Measurements from ENCODE around the gene NCAPG2. TPM values are rescaled to one million over a fixed set of nuclear protein-coding genes. Genes with fewer than 3 reads are reported as not detected.

NCAPG2 gene
- 58.9 TPM for polyA plus RNA-seq (2013, experiment 1 of 4)
- 57.4 TPM for polyA plus RNA-seq (2013, experiment 2 of 4)
- 49.8 TPM for polyA plus RNA-seq (2013, experiment 3 of 4)
- polyA plus RNA-seq (2013, experiment 4 of 4): 44.7 TPM

- peaks cover 13% of the 10 kb centered on the region for H3K36me3 ChIP-seq (ENCODE audit: control insufficient read depth, insufficient read depth, low read length)
- H3K27ac ChIP-seq (ENCODE audit: insufficient read depth, low read depth, low read length, poor library complexity, severe bottlenecking): peak within 1 kb of the TSS; percentile 30
- 0 to 1% methylated on average over 78 of the region's 78 CpGs for WGBS, 2 experiments
- H3K4me1 ChIP-seq (ENCODE audit: control insufficient read depth, insufficient read depth, low read length): peaks cover 15% of the 10 kb centered on the region
- H3K9me3 ChIP-seq (ENCODE audit: control insufficient read depth, low read length): no peaks in the 10 kb centered on the region
- no peaks in the 10 kb centered on the region for H3K27me3 ChIP-seq (ENCODE audit: control insufficient read depth, insufficient read depth, low read length, poor library complexity, severe bottlenecking)
- peak within 1 kb of the TSS; percentile 96 for H3K4me3 ChIP-seq (ENCODE audit: insufficient read depth, low read depth, low read length)
These were observed at the start of gene NCAPG2 for GRCh38 chr7:158704524-158705233. Gene NCAPG2 (minus strand): TSS chr7:158704804. CDS start chr7:158701899, 2,905 bp downstream.

- H3K27ac ChIP-seq (ENCODE audit: insufficient read depth, low read depth, low read length, poor library complexity, severe bottlenecking): no peak overlapping the region
- H3K4me1 ChIP-seq (ENCODE audit: control insufficient read depth, insufficient read depth, low read length): no peaks in the 10 kb centered on the region
- no peak overlapping the region for H3K4me3 ChIP-seq (ENCODE audit: insufficient read depth, low read depth, low read length)
- H3K27me3 ChIP-seq (ENCODE audit: control insufficient read depth, insufficient read depth, low read length, poor library complexity, severe bottlenecking): no peaks in the 10 kb centered on the region
- H3K36me3 ChIP-seq (ENCODE audit: control insufficient read depth, insufficient read depth, low read length): no peaks in the 10 kb centered on the region
- no peaks in the 10 kb centered on the region for H3K9me3 ChIP-seq (ENCODE audit: control insufficient read depth, low read length)
- WGBS, 2 experiments: 93 to 95% methylated on average over 4 to 5 of the region's 5 CpGs
These were observed 49.3 kb upstream of the NCAPG2 start for GRCh38 chr7:158753900-158754299.

GRCh38 chr7:158751751-158752150, 47.1 kb upstream of the NCAPG2 start:
- Histone ChIP-seq H3K36me3 (ENCODE audit: control insufficient read depth, insufficient read depth, low read length) (no peaks in the 10 kb centered on the region), H3K9me3 (ENCODE audit: control insufficient read depth, low read length) (no peaks in the 10 kb centered on the region), H3K27ac (ENCODE audit: insufficient read depth, low read depth, low read length, poor library complexity, severe bottlenecking) (no peak overlapping the region), H3K4me1 (ENCODE audit: control insufficient read depth, insufficient read depth, low read length) (no peaks in the 10 kb centered on the region), H3K27me3 (ENCODE audit: control insufficient read depth, insufficient read depth, low read length, poor library complexity, severe bottlenecking) (no peaks in the 10 kb centered on the region), H3K4me3 (ENCODE audit: insufficient read depth, low read depth, low read length) (no peak overlapping the region)
- WGBS, 2 experiments: 94 to 98% methylated on average over 3 of the region's 3 CpGs

GRCh38 chr7:158751199-158751598, 46.6 kb upstream of the NCAPG2 start:
- no peaks in the 10 kb centered on the region for H3K36me3 ChIP-seq (ENCODE audit: control insufficient read depth, insufficient read depth, low read length)

GRCh38 chr7:158750702-158751101, 46.1 kb upstream of the NCAPG2 start:
- Histone ChIP-seq H3K9me3 (ENCODE audit: control insufficient read depth, low read length) (no peaks in the 10 kb centered on the region), H3K4me1 (ENCODE audit: control insufficient read depth, insufficient read depth, low read length) (no peaks in the 10 kb centered on the region), H3K36me3 (ENCODE audit: control insufficient read depth, insufficient read depth, low read length) (no peaks in the 10 kb centered on the region), H3K27ac (ENCODE audit: insufficient read depth, low read depth, low read length, poor library complexity, severe bottlenecking) (no peak overlapping the region), H3K4me3 (ENCODE audit: insufficient read depth, low read depth, low read length) (no peak overlapping the region), H3K27me3 (ENCODE audit: control insufficient read depth, insufficient read depth, low read length, poor library complexity, severe bottlenecking) (no peaks in the 10 kb centered on the region)
- 85 to 89% methylated on average over 3 of the region's 3 CpGs for WGBS, 2 experiments

More at GRCh38 chr7:158751199-158751598, 46.6 kb upstream of the NCAPG2 start:
- Histone ChIP-seq H3K27ac (ENCODE audit: insufficient read depth, low read depth, low read length, poor library complexity, severe bottlenecking) (no peak overlapping the region), H3K4me3 (ENCODE audit: insufficient read depth, low read depth, low read length) (no peak overlapping the region), H3K9me3 (ENCODE audit: control insufficient read depth, low read length) (no peaks in the 10 kb centered on the region), H3K27me3 (ENCODE audit: control insufficient read depth, insufficient read depth, low read length, poor library complexity, severe bottlenecking) (no peaks in the 10 kb centered on the region), H3K4me1 (ENCODE audit: control insufficient read depth, insufficient read depth, low read length) (no peaks in the 10 kb centered on the region)
- 100% methylated on average over 1 of the region's 2 CpGs for WGBS, 2 experiments

GRCh38 chr7:158749396-158749795, 44.8 kb upstream of the NCAPG2 start:
- Histone ChIP-seq H3K9me3 (ENCODE audit: control insufficient read depth, low read length) (no peaks in the 10 kb centered on the region), H3K4me3 (ENCODE audit: insufficient read depth, low read depth, low read length) (no peak overlapping the region), H3K4me1 (ENCODE audit: control insufficient read depth, insufficient read depth, low read length) (no peaks in the 10 kb centered on the region), H3K27me3 (ENCODE audit: control insufficient read depth, insufficient read depth, low read length, poor library complexity, severe bottlenecking) (no peaks in the 10 kb centered on the region), H3K36me3 (ENCODE audit: control insufficient read depth, insufficient read depth, low read length) (peaks cover under 1% of the 10 kb centered on the region), H3K27ac (ENCODE audit: insufficient read depth, low read depth, low read length, poor library complexity, severe bottlenecking) (no peak overlapping the region)
- WGBS, 2 experiments: 94 to 96% methylated on average over 9 of the region's 9 CpGs

- Histone ChIP-seq H3K4me1 (ENCODE audit: control insufficient read depth, insufficient read depth, low read length) (no peaks in the 10 kb centered on the region), H3K27ac (ENCODE audit: insufficient read depth, low read depth, low read length, poor library complexity, severe bottlenecking) (no peak overlapping the region), H3K9me3 (ENCODE audit: control insufficient read depth, low read length) (no peaks in the 10 kb centered on the region), H3K4me3 (ENCODE audit: insufficient read depth, low read depth, low read length) (no peak overlapping the region), H3K27me3 (ENCODE audit: control insufficient read depth, insufficient read depth, low read length, poor library complexity, severe bottlenecking) (no peaks in the 10 kb centered on the region), H3K36me3 (ENCODE audit: control insufficient read depth, insufficient read depth, low read length) (peaks cover 4% of the 10 kb centered on the region)
- WGBS, 2 experiments: 81 to 85% methylated on average over 10 of the region's 10 CpGs
These were observed 43.7 kb upstream of the NCAPG2 start for GRCh38 chr7:158748335-158748734.

GRCh38 chr7:158747408-158747807, 42.8 kb upstream of the NCAPG2 start:
- H3K4me3 ChIP-seq (ENCODE audit: insufficient read depth, low read depth, low read length): no peak overlapping the region
- 95 to 96% methylated on average over 9 to 10 of the region's 10 CpGs for WGBS, 2 experiments
- H3K27ac ChIP-seq (ENCODE audit: insufficient read depth, low read depth, low read length, poor library complexity, severe bottlenecking): no peak overlapping the region
- H3K36me3 ChIP-seq (ENCODE audit: control insufficient read depth, insufficient read depth, low read length): peaks cover 7% of the 10 kb centered on the region
- H3K27me3 ChIP-seq (ENCODE audit: control insufficient read depth, insufficient read depth, low read length, poor library complexity, severe bottlenecking): no peaks in the 10 kb centered on the region
- no peaks in the 10 kb centered on the region for H3K4me1 ChIP-seq (ENCODE audit: control insufficient read depth, insufficient read depth, low read length)
- H3K9me3 ChIP-seq (ENCODE audit: control insufficient read depth, low read length): no peaks in the 10 kb centered on the region

- Histone ChIP-seq H3K4me3 (ENCODE audit: insufficient read depth, low read depth, low read length) (no peak overlapping the region), H3K36me3 (ENCODE audit: control insufficient read depth, insufficient read depth, low read length) (peaks cover 7% of the 10 kb centered on the region), H3K9me3 (ENCODE audit: control insufficient read depth, low read length) (no peaks in the 10 kb centered on the region), H3K4me1 (ENCODE audit: control insufficient read depth, insufficient read depth, low read length) (no peaks in the 10 kb centered on the region), H3K27ac (ENCODE audit: insufficient read depth, low read depth, low read length, poor library complexity, severe bottlenecking) (no peak overlapping the region), H3K27me3 (ENCODE audit: control insufficient read depth, insufficient read depth, low read length, poor library complexity, severe bottlenecking) (no peaks in the 10 kb centered on the region)
- whole genome bisulfite sequencing, 2 experiments: 90 to 92% methylated on average over 9 of the region's 9 CpGs
These were observed 42.4 kb upstream of the NCAPG2 start for GRCh38 chr7:158746957-158747356.

- Histone ChIP-seq H3K36me3 (ENCODE audit: control insufficient read depth, insufficient read depth, low read length) (peaks cover 7% of the 10 kb centered on the region), H3K9me3 (ENCODE audit: control insufficient read depth, low read length) (no peaks in the 10 kb centered on the region), H3K27me3 (ENCODE audit: control insufficient read depth, insufficient read depth, low read length, poor library complexity, severe bottlenecking) (no peaks in the 10 kb centered on the region), H3K27ac (ENCODE audit: insufficient read depth, low read depth, low read length, poor library complexity, severe bottlenecking) (no peak overlapping the region), H3K4me3 (ENCODE audit: insufficient read depth, low read depth, low read length) (no peak overlapping the region), H3K4me1 (ENCODE audit: control insufficient read depth, insufficient read depth, low read length) (no peaks in the 10 kb centered on the region)
- 84 to 86% methylated on average over 10 of the region's 10 CpGs for WGBS, 2 experiments
These were observed 40.6 kb upstream of the NCAPG2 start for GRCh38 chr7:158745057-158745715.
